Mammary microvascular endothelial cell (primary cell): ENCODE measurements around the gene CREB5. TPM values are rescaled to one million over a fixed set of nuclear protein-coding genes. Genes with fewer than 3 reads are reported as not detected.

Source experiments
- total RNA-seq: library from RNA; depleted of rRNA; stranded (reverse); fragments of >200 nt; gene quantifications from 2 replicates; pipeline ENCODE4 v1.2.3, GENCODE V29; 2015

The CREB5 gene
- total RNA-seq: 8.3 and 12.0 TPM in 2 replicates

GRCh38 chr7:28411876-28412662, at the start of gene CREB5:
CREB5 (plus strand) TSS chr7:28412518; CDS start chr7:28412915, 397 bp downstream.

Other genes with a start within 250 kb of the CREB5 start
- gene JAZF1, start 231.7 kb upstream of the CREB5 start, total RNA-seq: 6.6 and 7.5 TPM in 2 replicates